ENCODE data around the gene PSPN. TPM values are rescaled to one million over a fixed set of nuclear protein-coding genes. Genes with fewer than 3 reads are reported as not detected.
"Not testable (repeated sequence)": the region's sequence is repeated elsewhere in the genome, so short reads cannot be mapped to it uniquely, and the experiment has no call there.

Gene PSPN
- total RNA-seq, 1 donor from 2014 or later: 4.6 TPM

GRCh38 chr19:6352381-6353165 lies 23.2 kb downstream of the PSPN start:
- H3K4me3 Mint-ChIP-seq (ENCODE audit: unreplicated experiment): no peak overlapping the region
- no peak for DNase-seq (ENCODE audit: low spot score)
- H3K27me3 Mint-ChIP-seq (ENCODE audit: unreplicated experiment): peaks cover 5% of the 10 kb centered on the region
- H3K36me3 Mint-ChIP-seq (ENCODE audit: low read depth, unreplicated experiment): no peaks in the 10 kb centered on the region
- H3K9me3 Mint-ChIP-seq (ENCODE audit: unreplicated experiment): no peaks in the 10 kb centered on the region
- TF ChIP-seq, protein P1, sequence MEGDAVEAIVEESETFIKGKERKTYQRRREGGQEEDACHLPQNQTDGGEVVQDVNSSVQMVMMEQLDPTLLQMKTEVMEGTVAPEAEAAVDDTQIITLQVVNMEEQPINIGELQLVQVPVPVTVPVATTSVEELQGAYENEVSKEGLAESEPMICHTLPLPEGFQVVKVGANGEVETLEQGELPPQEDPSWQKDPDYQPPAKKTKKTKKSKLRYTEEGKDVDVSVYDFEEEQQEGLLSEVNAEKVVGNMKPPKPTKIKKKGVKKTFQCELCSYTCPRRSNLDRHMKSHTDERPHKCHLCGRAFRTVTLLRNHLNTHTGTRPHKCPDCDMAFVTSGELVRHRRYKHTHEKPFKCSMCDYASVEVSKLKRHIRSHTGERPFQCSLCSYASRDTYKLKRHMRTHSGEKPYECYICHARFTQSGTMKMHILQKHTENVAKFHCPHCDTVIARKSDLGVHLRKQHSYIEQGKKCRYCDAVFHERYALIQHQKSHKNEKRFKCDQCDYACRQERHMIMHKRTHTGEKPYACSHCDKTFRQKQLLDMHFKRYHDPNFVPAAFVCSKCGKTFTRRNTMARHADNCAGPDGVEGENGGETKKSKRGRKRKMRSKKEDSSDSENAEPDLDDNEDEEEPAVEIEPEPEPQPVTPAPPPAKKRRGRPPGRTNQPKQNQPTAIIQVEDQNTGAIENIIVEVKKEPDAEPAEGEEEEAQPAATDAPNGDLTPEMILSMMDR (IDR thresholded peaks at IDR 0.05; ENCODE audit: unreplicated experiment): no peak
- no peaks in the 10 kb centered on the region for H3K4me1 Mint-ChIP-seq (ENCODE audit: unreplicated experiment)
- H3K27ac Mint-ChIP-seq (ENCODE audit: unreplicated experiment): no peak overlapping the region

DNA sequence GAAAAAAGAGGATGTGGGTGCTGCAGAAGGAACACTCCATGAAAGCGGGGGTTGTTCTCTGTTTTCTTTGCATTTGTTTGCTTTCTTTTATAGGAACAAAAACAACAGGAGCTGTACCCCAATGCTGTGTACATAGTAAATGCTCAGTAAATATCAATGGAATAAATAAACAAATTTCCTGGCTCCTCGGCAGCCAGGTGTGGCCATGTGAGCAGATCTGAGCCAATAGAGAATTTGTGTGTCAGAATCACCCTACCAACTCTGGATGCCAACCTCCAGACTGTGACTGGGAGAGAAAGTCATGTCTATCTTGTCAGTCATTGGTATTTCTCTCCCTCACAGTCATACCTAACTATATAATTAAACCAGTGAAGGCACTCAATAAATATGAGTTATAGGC lies 25.0 kb downstream of the PSPN start:
- Mint-ChIP-seq H3K4me1 (ENCODE audit: unreplicated experiment) (no peaks in the 10 kb centered on the region), H3K9me3 (ENCODE audit: unreplicated experiment) (no peaks in the 10 kb centered on the region), H3K27ac (ENCODE audit: unreplicated experiment) (no peak overlapping the region), H3K36me3 (ENCODE audit: low read depth, unreplicated experiment) (no peaks in the 10 kb centered on the region), H3K27me3 (ENCODE audit: unreplicated experiment) (peaks cover 5% of the 10 kb centered on the region), H3K4me3 (ENCODE audit: unreplicated experiment) (no peak overlapping the region)
- DNase-seq (ENCODE audit: low spot score): no peak
- TF ChIP-seq, protein P1 (IDR thresholded peaks at IDR 0.05; ENCODE audit: unreplicated experiment): no peak

GRCh38 chr19:6349271-6349670 lies 26.5 kb downstream of the PSPN start:
- H3K4me3 Mint-ChIP-seq (ENCODE audit: unreplicated experiment); H3K4me1 Mint-ChIP-seq (ENCODE audit: unreplicated experiment); H3K9me3 Mint-ChIP-seq (ENCODE audit: unreplicated experiment); H3K36me3 Mint-ChIP-seq (ENCODE audit: low read depth, unreplicated experiment); DNase-seq (ENCODE audit: low spot score); H3K27me3 Mint-ChIP-seq (ENCODE audit: unreplicated experiment); H3K27ac Mint-ChIP-seq (ENCODE audit: unreplicated experiment): not testable (repeated sequence)

- Mint-ChIP-seq H3K27ac (ENCODE audit: unreplicated experiment) (no peak overlapping the region), H3K4me1 (ENCODE audit: unreplicated experiment) (no peaks in the 10 kb centered on the region), H3K27me3 (ENCODE audit: unreplicated experiment) (no peaks in the 10 kb centered on the region), H3K4me3 (ENCODE audit: unreplicated experiment) (no peak overlapping the region), H3K36me3 (ENCODE audit: low read depth, unreplicated experiment) (no peaks in the 10 kb centered on the region), H3K9me3 (ENCODE audit: unreplicated experiment) (peaks cover 11% of the 10 kb centered on the region)
- DNase-seq (ENCODE audit: low spot score): no peak
- TF ChIP-seq, protein P1 (IDR thresholded peaks at IDR 0.05; ENCODE audit: unreplicated experiment): no peak
These were observed 32.3 kb downstream of the PSPN start for GRCh38 chr19:6343462-6343861.

GRCh38 chr19:6340493-6341201 lies 35.1 kb downstream of the PSPN start:
- Mint-ChIP-seq H3K27me3 (ENCODE audit: unreplicated experiment) (no peaks in the 10 kb centered on the region), H3K4me1 (ENCODE audit: unreplicated experiment) (no peaks in the 10 kb centered on the region), H3K4me3 (ENCODE audit: unreplicated experiment) (no peak overlapping the region), H3K27ac (ENCODE audit: unreplicated experiment) (no peak overlapping the region), H3K9me3 (ENCODE audit: unreplicated experiment) (peaks cover 11% of the 10 kb centered on the region), H3K36me3 (ENCODE audit: low read depth, unreplicated experiment) (no peaks in the 10 kb centered on the region)
- TF ChIP-seq, protein P1 (IDR thresholded peaks at IDR 0.05; ENCODE audit: unreplicated experiment): no peak
- DNase-seq (ENCODE audit: low spot score): no peak
